GM21717 (cell line): ENCODE data around the gene KRTAP4-2.
"Not testable (repeated sequence)": the region's sequence is repeated elsewhere in the genome, so short reads cannot be mapped to it uniquely, and the experiment has no call there.

Experiments used
- ATAC-seq: cut with Tn5 transposase; IDR thresholded peaks from one replicate; pipeline ENCODE4 v1.9.1; 2021; ENCODE audit warnings: mild to moderate bottlenecking, moderate library complexity; ENCODE audit not compliant: unreplicated experiment

Gene KRTAP4-2

DNA sequence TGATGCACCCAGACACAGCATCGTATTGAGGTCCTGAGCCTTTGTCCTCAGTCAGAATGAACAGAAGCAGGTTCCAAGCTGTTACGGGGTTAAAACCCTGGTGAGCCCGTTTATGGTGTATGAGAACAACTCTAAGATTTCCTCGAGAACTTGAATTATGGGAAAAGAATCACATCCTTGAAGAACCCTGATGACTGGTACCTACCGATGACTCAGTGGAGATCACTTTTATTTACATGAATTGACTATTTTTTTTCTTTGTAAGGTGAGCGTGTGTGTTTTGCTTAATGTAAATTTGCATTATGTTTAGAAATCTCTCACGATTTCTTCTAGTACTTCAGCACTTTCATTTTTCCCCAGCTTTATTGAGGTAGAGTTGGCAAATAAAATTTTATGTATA lies 14.2 kb downstream of the KRTAP4-2 start:
- ATAC-seq, result no peak

- no peak for ATAC-seq
Observed at GRCh38 chr17:41160648-41161047, 17.4 kb downstream of the KRTAP4-2 start, which contains the start of gene KRTAP4-4. Gene KRTAP4-4 (minus strand): TSS chr17:41160748. CDS start chr17:41160691, 57 bp downstream.

DNA sequence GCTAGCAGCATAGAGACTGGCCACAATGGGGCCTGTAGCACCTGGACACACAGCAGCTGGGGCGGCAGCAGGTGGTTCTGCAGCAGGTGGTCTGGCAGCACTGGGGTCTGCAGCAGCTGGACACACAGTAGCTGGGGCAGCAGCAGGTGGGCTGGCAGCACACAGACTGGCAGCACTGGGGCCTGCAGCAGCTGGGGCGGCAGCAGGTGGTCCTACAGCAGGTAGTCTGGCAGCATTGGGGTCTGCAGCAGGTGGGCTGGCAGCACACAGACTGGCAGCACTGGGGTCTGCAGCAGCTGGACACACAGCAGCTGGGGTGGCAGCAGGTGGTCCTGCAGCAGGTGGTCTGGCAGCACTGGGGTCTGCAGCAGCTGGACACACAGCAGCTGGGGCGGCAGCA lies 17.8 kb downstream of the KRTAP4-2 start:
- not testable (repeated sequence) for ATAC-seq

GRCh38 chr17:41153856-41154255 lies 24.2 kb downstream of the KRTAP4-2 start:
- ATAC-seq, result no peak

DNA sequence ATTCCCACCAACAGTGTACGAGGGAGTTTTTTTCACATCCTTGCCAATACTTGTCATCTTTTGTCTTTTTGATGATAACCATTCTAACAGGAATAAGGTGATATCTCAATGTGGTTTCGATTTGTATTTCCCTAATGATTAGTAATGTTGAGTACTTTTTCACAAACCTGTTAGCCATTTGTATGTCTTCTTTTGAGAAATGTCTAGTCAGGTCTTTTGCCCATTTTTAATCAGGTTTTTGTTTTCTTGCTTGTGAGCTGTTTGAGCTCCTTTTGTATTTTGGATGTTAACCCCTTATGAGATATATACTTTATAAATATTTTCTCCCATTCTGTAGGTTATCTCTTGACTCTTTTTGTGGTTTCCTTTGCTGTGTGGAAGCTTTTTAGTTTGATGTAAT lies 26.5 kb downstream of the KRTAP4-2 start:
- ATAC-seq, result no peak

DNA sequence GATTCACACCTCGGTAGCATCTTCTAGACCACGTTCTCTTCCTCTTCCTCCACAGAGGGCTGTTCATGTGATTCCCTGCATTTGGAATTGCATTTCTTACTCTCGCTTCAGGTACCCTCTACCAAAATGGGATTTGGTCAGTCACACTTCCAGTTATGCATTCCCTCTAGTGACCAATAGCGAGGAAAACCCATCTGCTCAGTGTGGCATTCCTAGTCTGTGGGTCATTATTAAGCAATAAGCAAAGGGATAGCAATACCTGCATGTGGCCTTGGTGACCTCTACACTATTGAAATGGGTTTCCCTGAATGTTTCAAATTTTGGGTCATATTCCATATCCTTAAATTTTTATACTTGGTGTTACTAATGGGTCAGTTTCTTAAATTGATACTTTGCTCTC lies 28.0 kb downstream of the KRTAP4-2 start:
- no peak for ATAC-seq

- no peak for ATAC-seq
Observed at GRCh38 chr17:41149652-41149985, 28.4 kb downstream of the KRTAP4-2 start, which contains the start of gene KRTAP4-5. Gene KRTAP4-5 (minus strand): TSS chr17:41149825. CDS start chr17:41149767, 58 bp downstream.

DNA sequence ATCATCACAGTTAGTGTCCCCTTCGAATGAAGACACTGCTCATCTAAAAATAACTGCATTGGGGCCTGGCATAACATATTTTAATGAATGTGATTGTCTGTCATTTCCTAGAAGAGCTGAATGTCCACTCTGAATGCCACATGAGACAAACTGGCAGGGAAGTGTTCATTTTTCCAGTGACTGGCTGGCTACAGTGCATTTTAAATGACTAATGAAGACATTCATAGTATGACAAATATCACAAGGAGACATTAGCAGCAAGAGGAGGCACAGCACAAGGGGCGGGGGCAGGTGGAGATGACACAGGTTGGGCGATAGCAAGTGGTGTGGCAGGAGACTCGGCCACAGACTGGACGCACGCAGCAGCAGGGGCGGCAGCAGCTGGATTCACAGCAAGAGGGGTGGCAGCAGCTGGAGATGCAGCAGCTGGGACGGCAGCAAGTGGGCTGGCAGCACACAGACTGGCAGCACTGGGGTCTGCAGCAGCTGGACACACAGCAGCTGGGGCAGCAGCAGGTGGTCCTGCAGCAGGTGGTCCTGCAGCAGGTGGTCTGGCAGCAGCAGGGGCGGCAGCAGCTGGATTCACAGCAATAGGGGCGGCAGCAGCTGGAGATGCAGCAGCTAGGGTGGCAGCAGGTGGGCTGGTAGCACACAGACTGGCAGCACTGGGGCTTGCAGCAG lies 28.9 kb downstream of the KRTAP4-2 start:
- ATAC-seq, result not testable (repeated sequence)

DNA sequence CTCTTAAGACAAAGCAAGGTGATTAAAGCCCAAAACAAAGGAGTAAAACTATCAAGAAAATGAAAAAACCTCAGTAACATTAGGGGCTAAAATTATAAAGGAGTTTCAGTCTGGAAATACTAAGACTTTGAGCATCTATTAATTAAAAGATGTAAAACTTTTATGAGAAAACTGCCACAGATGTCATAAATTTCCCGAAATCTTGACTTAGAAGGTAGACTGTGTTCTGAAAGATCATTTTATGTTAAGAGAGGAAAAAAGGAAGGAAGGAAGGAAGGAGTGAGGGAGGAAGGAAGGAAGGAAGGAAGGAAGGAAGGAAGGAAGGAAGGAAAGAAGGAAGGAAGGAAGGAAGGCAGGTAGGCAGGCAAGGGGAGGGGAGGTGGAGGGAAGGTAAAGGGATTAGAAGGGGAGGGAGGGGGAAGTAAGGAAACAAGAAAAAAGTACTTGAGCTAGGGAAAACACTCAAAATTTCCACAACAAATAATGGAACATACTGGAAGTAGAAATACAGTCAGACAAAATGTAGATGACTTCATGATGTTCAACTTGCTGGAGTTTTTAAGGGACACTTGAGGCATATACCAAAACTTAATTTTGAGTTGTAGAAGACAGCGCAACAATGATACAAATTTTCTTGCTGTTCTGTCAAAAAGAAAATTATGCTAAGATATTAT lies 30.4 kb downstream of the KRTAP4-2 start:
- ATAC-seq, result no peak

DNA sequence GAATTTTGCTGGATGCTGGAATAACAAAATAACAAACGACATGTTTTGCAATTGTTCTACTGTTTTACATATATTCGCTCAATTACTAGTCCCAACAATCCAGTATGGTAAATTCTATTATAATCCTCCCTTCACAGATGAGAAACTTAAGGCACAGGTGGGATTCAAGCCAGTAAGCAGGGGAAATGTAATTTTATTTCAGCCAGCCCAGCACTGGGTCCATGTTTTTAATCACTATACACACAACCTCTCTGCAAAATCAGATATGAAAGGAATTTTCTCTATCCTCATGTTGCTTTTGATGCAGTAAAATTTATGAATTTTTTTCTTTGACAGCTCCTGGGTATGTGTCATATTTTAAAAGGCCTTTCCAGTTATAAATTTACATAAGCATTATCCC lies 32.8 kb downstream of the KRTAP4-2 start:
- ATAC-seq, result no peak

DNA sequence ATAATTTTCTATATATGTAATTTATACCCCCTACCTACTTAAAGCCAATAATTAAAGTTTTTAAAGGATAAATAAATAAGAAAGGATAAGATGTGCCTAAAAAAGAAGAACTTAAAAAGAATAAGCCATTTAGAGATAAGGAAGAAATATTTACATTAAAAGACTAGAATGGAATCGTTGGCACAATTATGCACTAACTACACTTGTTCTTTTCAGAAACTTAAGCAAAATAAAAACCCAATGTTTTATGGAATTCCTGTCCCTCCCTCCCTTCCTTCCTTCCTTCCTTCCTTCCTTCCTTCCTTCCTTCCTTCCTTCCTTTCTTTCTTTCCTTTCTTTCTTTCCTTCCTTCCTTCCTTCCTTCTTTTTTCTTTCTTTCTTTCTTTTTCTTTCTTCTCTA lies 33.2 kb downstream of the KRTAP4-2 start:
- no peak for ATAC-seq

DNA sequence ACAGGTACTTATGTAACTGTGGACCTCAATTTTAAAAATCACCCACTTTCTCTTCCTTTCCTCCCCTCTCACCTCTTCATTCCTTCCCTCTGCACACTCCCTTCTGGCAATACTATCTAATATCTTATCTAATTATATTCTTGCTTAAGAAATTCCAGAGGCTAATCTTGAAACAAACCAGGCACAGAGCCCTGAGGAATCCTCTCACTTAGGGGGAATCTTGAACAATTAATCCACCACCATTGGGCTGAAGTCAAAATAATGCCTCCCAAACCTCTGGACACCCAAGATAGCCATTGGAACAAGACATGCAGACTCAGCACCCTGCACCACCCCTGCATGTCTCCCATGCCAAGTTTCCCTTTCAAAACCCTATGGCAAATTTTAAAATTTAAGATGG lies 36.7 kb downstream of the KRTAP4-2 start:
- ATAC-seq, result no peak

GRCh38 chr17:41140360-41141131 lies 37.5 kb downstream of the KRTAP4-2 start, which contains the start of gene KRTAP4-6:
Gene KRTAP4-6 (minus strand): TSS chr17:41140544. CDS start chr17:41140487, 57 bp downstream.
- ATAC-seq, result no peak

DNA sequence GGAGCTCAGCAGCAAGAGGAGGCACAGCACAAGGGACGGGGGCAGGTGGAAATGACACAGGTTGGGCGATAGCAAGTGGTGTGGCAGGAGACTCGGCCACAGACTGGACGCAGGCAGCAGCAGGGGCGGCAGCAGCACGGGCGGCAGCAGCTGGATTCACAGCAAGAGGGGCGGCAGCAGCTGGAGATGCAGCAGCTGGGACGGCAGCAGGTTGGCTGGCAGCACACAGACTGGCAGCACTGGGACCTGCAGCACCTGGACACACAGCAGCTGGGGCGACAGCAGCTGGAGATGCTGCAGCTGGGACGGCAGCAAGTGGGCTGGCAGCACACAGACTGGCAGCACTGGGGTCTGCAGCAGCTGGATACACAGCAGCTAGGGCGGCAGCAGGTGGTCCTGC lies 38.2 kb downstream of the KRTAP4-2 start:
- ATAC-seq, result not testable (repeated sequence)

DNA sequence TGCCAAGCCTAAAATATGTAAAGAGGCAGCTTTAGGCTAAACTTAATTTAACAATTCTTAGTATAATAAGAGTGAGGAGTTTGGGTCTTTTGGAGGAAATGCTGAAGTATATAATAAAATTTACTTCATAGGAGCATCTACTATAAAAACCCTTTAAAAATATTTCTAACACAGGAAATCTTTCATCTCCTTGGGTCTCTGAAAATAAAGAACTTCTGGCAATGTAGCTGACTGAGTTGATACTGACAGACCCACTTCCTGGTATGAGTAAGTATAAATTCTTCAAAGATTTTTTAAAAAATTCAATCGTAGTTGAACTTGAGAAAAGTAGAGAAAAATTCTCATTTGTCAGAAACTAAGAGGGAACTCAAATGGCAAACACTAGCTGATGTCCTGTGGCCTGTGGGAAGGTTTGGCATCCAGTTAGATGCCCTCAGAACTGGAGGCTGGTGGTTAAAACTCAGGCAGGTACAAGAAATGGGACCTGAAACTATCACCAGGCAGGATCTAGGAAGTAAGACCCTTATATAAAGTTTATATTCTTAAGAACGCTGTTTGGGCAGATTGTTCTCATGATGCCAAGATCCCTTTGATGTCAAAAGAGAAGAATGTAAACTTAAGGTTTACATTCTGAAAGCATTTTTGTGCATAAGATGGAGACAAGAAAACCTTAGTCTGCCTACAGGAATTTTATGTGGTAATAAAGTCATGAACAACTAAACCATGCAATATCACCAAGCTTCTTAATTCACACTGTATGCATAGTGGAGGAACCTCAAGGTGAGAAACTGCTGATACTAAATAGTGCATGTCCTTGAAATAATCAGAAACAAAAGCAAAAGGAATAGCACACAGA lies 43.9 kb downstream of the KRTAP4-2 start:
- no peak for ATAC-seq

DNA sequence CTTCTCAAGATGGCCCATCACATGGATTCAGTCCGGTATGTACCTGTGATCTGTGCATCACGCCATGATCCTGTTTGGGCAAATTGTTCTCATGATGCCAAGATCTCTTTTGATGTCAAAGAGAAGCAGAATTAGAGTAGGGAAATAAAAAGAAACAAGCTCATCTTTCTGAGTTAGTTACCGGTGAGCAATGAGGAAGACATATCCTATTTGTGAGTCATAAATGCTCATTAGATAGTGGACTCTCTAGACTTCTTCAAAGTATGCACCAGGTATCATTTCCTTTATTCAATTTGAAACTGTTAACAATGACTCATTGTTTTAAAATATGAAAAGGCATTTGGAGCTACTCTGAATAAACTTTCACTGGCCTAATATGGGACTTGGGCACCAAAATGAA lies 46.0 kb downstream of the KRTAP4-2 start:
- no peak for ATAC-seq
